Trophoblast cell (in vitro differentiated cells and primary cell): Measurements from ENCODE around the gene TSC22D3.

Experiments
- DNase-seq, 2 donors: peaks; one replicate each; pipeline ENCODE4 v3.0.0-alpha.2; 2016
- H2AFZ ChIP-seq: 2 replicates; pipeline ENCODE4 v1.6.1; 2013; ENCODE audit warnings: low read length, moderate library complexity, mild to moderate bottlenecking; ENCODE audit not compliant: insufficient read depth, poor library complexity
- H2AK5ac ChIP-seq: 2 replicates; pipeline ENCODE4 v1.6.1; 2013; ENCODE audit warnings: mild to moderate bottlenecking, low read length
- H2BK120ac ChIP-seq: 2 replicates; pipeline ENCODE4 v1.6.1; 2013; ENCODE audit warnings: low read length, mild to moderate bottlenecking, moderate library complexity; ENCODE audit not compliant: insufficient read depth, poor library complexity
- H2BK12ac ChIP-seq: 2 replicates; pipeline ENCODE4 v1.6.1; 2013; ENCODE audit warnings: mild to moderate bottlenecking, low read length, moderate library complexity
- H2BK5ac ChIP-seq: 2 replicates; pipeline ENCODE4 v1.6.1; 2013; ENCODE audit warnings: low read length, low read depth, moderate library complexity, mild to moderate bottlenecking; ENCODE audit not compliant: poor library complexity
- H3K14ac ChIP-seq: 2 replicates; pipeline ENCODE4 v1.6.1; 2013; ENCODE audit warnings: mild to moderate bottlenecking, low read length
- H3K18ac ChIP-seq: 2 replicates; pipeline ENCODE4 v1.6.1; 2013; ENCODE audit warnings: mild to moderate bottlenecking, low read length
- H3K23ac ChIP-seq: 2 replicates; pipeline ENCODE4 v1.6.1; 2013; ENCODE audit warnings: low read length
- H3K27ac ChIP-seq: 2 replicates; pipeline ENCODE4 v1.5.1; 2013; ENCODE audit warnings: low read depth, mild to moderate bottlenecking, inconsistent platforms, low read length, moderate library complexity
- H3K27me3 ChIP-seq: 2 replicates; pipeline ENCODE4 v1.6.1; 2013; ENCODE audit warnings: inconsistent platforms, mild to moderate bottlenecking, low read length, moderate library complexity; ENCODE audit not compliant: insufficient read depth
- H3K36me3 ChIP-seq, 2 experiments: 1 replicate in 1 of 2; 2 replicates in 1 of 2; pipeline ENCODE4 v1.6.1; 2013; ENCODE audit warnings: low read length in 2 of 2, mild to moderate bottlenecking in 2 of 2, moderate library complexity in 1 of 2; ENCODE audit not compliant: insufficient read depth in 2 of 2, control insufficient read depth in 1 of 2
- H3K4ac ChIP-seq: 2 replicates; pipeline ENCODE4 v1.6.1; 2013; ENCODE audit warnings: low read depth, mild to moderate bottlenecking, low read length, moderate library complexity
- H3K4me1 ChIP-seq, 2 experiments: 1 replicate in 1 of 2; 2 replicates in 1 of 2; pipeline ENCODE4 v1.6.1; 2013; ENCODE audit warnings: low read length in 2 of 2, mild to moderate bottlenecking in 2 of 2, moderate library complexity in 1 of 2; ENCODE audit not compliant: insufficient read depth in 2 of 2, control insufficient read depth in 1 of 2
- H3K4me2 ChIP-seq: 2 replicates; pipeline ENCODE4 v1.6.1; 2013; ENCODE audit warnings: inconsistent platforms, mild to moderate bottlenecking, low read length, moderate library complexity
- H3K4me3 ChIP-seq: 2 replicates; pipeline ENCODE4 v1.5.1; 2013; ENCODE audit warnings: mild to moderate bottlenecking, low read depth, low read length, inconsistent platforms
- H3K79me1 ChIP-seq: one replicate; pipeline ENCODE4 v1.6.1; 2013; ENCODE audit warnings: low read length
- H3K79me2 ChIP-seq: 2 replicates; pipeline ENCODE4 v1.6.1; 2013; ENCODE audit warnings: low read length, mild to moderate bottlenecking; ENCODE audit not compliant: control insufficient read depth, insufficient read depth, poor library complexity
- H3K9ac ChIP-seq: 2 replicates; pipeline ENCODE4 v1.6.1; 2013; ENCODE audit warnings: mild to moderate bottlenecking, low read length
- H3K9me3 ChIP-seq: 2 replicates; pipeline ENCODE4 v1.6.1; 2013; ENCODE audit warnings: low read depth, mild to moderate bottlenecking, control low read depth, inconsistent platforms, low read length; ENCODE audit not compliant: insufficient read depth
- H4K12ac ChIP-seq: 2 replicates; pipeline ENCODE4 v1.6.1; 2013; ENCODE audit warnings: low read depth, mild to moderate bottlenecking, low read length, moderate library complexity
- H4K8ac ChIP-seq: 2 replicates; pipeline ENCODE4 v1.6.1; 2013; ENCODE audit warnings: low read depth, mild to moderate bottlenecking, low read length, moderate library complexity
- H4K91ac ChIP-seq: one replicate; pipeline ENCODE4 v1.6.1; 2013; ENCODE audit warnings: low read depth, mild to moderate bottlenecking, low read length, moderate library complexity
- WGBS: extraction: QIAGEN DNeasy Blood & Tissue Kit; methylation state at CpG from one replicate; pipeline ENCODE4 v1.1.7; 2013; ENCODE audit warnings: missing lambda C conversion rate; ENCODE audit not compliant: insufficient read length, insufficient coverage; ENCODE audit errors: extremely low coverage; 5-methylcytosine and 5-hydroxymethylcytosine counted together

The TSC22D3 gene

DNA sequence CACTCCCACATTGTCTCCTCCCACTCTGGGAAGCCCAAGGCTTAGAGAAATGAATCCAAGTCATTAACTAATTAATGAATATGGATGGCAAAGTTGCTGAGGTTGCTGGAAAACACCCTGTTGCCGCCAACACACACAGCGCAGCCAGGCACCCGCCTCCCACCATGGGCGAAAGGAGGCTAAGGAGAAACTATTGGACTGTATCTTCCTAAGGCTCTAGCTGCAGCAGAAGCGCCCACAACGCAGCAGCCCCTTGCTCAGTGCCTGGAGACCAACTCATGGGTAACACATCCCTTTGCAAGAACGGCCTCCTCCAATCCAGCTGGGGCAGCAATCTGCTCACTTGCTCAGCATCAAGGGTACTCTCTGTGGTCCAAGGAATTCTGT is 34.2 kb downstream of the TSC22D3 start:
- Histone ChIP-seq H3K9me3 (no peaks in the 10 kb centered on the region), H3K23ac (no peak overlapping the region), H4K12ac (no peak overlapping the region), H3K79me1 (no peaks in the 10 kb centered on the region), H4K91ac (no peak overlapping the region), H2AK5ac (no peak overlapping the region), H3K27me3 (no peaks in the 10 kb centered on the region), H3K18ac (no peak overlapping the region), H3K9ac (no peak overlapping the region), H3K36me3 (no peaks in the 10 kb centered on the region), H3K79me2 (no peaks in the 10 kb centered on the region), H3K4ac (no peak overlapping the region), H3K4me1 (no peaks in the 10 kb centered on the region), H2BK12ac (no peak overlapping the region), H3K27ac (no peak overlapping the region), H2AFZ (no peak overlapping the region), H3K14ac (no peak overlapping the region), H2BK5ac (no peak overlapping the region), H3K4me3 (no peak overlapping the region), H4K8ac (no peak overlapping the region), H2BK120ac (no peak overlapping the region), H3K4me2 (no peak overlapping the region)
- no peak for DNase-seq
- no CpG with 5 or more reads among the region's 7 CpGs for WGBS

- Histone ChIP-seq H3K9ac (no peak overlapping the region), H4K8ac (no peak overlapping the region), H3K9me3 (no peaks in the 10 kb centered on the region), H3K18ac (no peak overlapping the region), H4K12ac (no peak overlapping the region), H3K4me3 (no peak overlapping the region), H3K79me2 (no peaks in the 10 kb centered on the region), H3K36me3 (no peaks in the 10 kb centered on the region), H3K27me3 (no peaks in the 10 kb centered on the region), H2BK120ac (no peak overlapping the region), H2AK5ac (no peak overlapping the region), H4K91ac (no peak overlapping the region), H3K23ac (no peak overlapping the region), H3K4me1 (no peaks in the 10 kb centered on the region), H3K4me2 (no peak overlapping the region), H2BK12ac (no peak overlapping the region), H3K27ac (no peak overlapping the region), H3K79me1 (no peaks in the 10 kb centered on the region), H3K14ac (no peak overlapping the region), H3K4ac (no peak overlapping the region), H2AFZ (no peak overlapping the region), H2BK5ac (no peak overlapping the region)
- DNase-seq: peak; percentile 66 to 69
- WGBS: no CpG with 5 or more reads among the region's 3 CpGs
These were observed 36.0 kb downstream of the TSC22D3 start for GRCh38 chrX:107739541-107739940.

DNA sequence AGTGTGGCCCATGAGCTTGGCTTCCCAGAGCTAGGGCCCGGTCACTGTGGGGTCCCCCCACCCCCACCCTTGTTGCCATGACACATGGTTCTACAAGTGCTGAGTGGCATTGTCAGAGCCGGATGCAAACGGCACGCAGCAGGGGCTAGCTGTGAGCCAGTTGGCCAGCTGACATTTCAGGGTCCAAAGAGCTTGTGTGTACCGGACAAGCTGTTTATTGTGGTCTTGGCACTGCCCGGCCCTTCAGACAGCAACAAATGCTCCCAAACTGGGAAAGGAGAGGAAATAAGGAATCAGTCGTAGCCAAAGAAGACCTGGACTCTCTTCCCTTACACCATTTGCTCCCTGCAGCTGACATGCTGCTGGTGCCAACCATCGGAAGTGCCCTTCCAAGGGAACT is 36.8 kb downstream of the TSC22D3 start:
- Histone ChIP-seq H3K79me1 (no peaks in the 10 kb centered on the region), H2AFZ (no peak overlapping the region), H3K4me3 (no peak overlapping the region), H3K27ac (no peak overlapping the region), H3K23ac (no peak overlapping the region), H2BK5ac (no peak overlapping the region), H3K36me3 (no peaks in the 10 kb centered on the region), H3K79me2 (no peaks in the 10 kb centered on the region), H4K12ac (no peak overlapping the region), H3K27me3 (no peaks in the 10 kb centered on the region), H3K9ac (no peak overlapping the region), H3K14ac (no peak overlapping the region), H3K4me2 (no peak overlapping the region), H3K4ac (no peak overlapping the region), H2BK12ac (no peak overlapping the region), H3K18ac (no peak overlapping the region), H2BK120ac (no peak overlapping the region), H4K8ac (no peak overlapping the region), H3K4me1 (no peaks in the 10 kb centered on the region), H3K9me3 (no peaks in the 10 kb centered on the region), H2AK5ac (no peak overlapping the region), H4K91ac (no peak overlapping the region)
- no peak for DNase-seq
- no CpG with 5 or more reads among the region's 8 CpGs for WGBS

DNA sequence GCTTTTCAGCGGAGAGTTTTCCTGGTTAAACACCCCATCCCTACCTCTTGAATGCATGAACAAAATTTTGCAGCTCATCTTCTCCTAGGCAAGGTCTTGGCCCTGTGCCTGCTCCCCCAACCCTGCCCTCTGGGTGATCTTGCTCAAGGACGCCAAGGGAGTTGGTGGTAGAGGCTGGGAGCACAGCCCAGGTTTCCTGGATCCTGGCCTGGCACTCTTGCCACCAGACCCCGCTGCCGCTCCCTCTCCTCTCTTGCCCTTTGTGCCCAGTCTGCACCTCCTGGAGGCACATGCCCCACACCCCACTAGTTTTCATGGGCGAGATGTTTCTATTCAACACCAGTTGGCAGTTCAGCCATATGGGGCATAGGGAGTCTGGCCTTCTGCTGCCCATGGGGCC is 37.3 kb downstream of the TSC22D3 start:
- H3K4me1 ChIP-seq: no peaks in the 10 kb centered on the region
- H3K79me2 ChIP-seq: no peaks in the 10 kb centered on the region
- H2BK12ac ChIP-seq: no peak overlapping the region
- no peaks in the 10 kb centered on the region for H3K79me1 ChIP-seq
- no peaks in the 10 kb centered on the region for H3K27me3 ChIP-seq
- DNase-seq: no peak
- no peak overlapping the region for H3K4me2 ChIP-seq
- no peak overlapping the region for H2BK120ac ChIP-seq
- H3K9me3 ChIP-seq: no peaks in the 10 kb centered on the region
- H3K27ac ChIP-seq: no peak overlapping the region
- no peak overlapping the region for H3K9ac ChIP-seq
- no peak overlapping the region for H4K8ac ChIP-seq
- H3K4me3 ChIP-seq: no peak overlapping the region
- no peak overlapping the region for H4K91ac ChIP-seq
- no peaks in the 10 kb centered on the region for H3K36me3 ChIP-seq
- H2AFZ ChIP-seq: no peak overlapping the region
- no peak overlapping the region for H2BK5ac ChIP-seq
- H3K18ac ChIP-seq: no peak overlapping the region
- no peak overlapping the region for H3K4ac ChIP-seq
- H3K14ac ChIP-seq: no peak overlapping the region
- H4K12ac ChIP-seq: no peak overlapping the region
- WGBS: no CpG with 5 or more reads among the region's 5 CpGs
- no peak overlapping the region for H3K23ac ChIP-seq
- H2AK5ac ChIP-seq: no peak overlapping the region
